HG03342 (cell line): ENCODE data around the gene PRIMPOL.
"Not testable (repeated sequence)": the region's sequence is repeated elsewhere in the genome, so short reads cannot be mapped to it uniquely, and the experiment has no call there.

Source experiments
- ATAC-seq: cut with Tn5 transposase; IDR thresholded peaks from one replicate; pipeline ENCODE4 v1.9.1; 2021; ENCODE audit warnings: mild to moderate bottlenecking, moderate library complexity; ENCODE audit not compliant: unreplicated experiment

PRIMPOL gene

GRCh38 chr4:184636897-184637296 is 12.6 kb upstream of the PRIMPOL start:
- ATAC-seq, result no peak

DNA sequence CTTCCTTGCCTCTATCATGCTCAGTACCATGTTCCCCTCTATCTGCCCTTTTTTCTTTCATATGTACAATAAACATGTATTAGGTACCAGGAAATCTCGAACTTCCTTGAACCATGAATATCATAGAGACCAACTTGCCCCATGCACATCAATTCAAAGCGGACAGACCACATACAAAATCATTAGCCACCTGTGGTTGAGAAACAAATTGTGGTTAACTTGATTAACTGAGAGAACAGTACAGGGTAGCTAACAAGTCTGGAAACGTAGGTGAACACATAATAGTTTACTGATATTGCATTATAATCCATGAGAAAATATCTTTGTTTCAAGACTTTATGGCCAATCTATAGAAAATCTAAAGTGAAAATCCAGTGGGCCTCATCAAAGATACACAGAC is 8.5 kb upstream of the PRIMPOL start:
- no peak for ATAC-seq

- no peak for ATAC-seq
Observed at GRCh38 chr4:184641451-184641850, 8.1 kb upstream of the PRIMPOL start.

DNA sequence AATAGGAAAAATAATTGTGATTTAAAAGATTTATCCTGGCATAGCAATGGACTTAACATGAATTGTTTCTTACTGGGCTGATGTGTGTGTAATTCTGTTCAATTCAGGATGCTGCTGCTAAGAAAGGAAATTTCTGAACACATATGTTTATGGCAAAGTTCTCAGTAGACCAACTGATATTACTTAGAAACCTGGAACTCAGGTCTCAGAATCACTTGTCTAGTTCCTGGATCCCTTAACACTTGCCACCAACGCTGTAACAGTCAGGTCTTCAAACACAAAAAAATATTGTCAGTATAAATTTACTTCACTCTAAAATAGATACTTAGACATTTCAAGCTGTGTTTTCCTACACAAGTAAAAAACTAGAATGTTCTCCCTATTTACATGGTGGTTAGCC is 5.8 kb upstream of the PRIMPOL start:
- ATAC-seq, result no peak

GRCh38 chr4:184644553-184645307 is 4.8 kb upstream of the PRIMPOL start:
- no peak for ATAC-seq

DNA sequence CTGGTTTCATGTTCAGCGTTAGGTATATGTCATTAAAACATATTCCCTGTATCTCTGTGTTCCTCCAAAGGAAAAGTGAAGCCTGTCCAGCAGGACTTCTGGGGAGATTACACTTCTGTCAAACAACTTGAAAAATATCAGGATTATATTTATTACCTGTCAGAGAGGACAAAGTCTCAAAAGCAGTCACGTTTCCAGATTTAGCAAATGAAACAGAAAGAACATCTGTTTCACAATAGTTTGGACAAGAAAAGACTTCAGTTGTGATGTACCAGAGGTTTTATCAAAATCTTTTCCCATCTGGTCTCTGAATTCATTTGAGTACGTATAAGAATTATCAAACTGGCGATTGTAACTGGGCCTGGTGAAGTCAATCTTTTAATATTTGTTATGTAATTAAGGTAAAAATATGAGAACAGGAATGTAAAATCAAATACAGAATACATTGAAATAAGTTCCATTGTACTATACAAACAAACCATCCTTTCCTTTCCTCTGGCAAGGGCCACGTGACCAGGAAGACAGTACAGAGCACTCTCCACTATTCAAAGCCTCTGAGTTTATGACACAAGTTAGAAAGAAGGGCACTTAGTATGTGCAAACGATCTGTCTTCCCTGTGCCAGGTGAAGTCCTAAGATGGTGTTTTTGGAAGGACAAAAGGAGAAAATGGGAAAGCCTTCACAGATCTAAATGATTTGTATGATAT is 3.5 kb upstream of the PRIMPOL start:
- ATAC-seq, result no peak

DNA sequence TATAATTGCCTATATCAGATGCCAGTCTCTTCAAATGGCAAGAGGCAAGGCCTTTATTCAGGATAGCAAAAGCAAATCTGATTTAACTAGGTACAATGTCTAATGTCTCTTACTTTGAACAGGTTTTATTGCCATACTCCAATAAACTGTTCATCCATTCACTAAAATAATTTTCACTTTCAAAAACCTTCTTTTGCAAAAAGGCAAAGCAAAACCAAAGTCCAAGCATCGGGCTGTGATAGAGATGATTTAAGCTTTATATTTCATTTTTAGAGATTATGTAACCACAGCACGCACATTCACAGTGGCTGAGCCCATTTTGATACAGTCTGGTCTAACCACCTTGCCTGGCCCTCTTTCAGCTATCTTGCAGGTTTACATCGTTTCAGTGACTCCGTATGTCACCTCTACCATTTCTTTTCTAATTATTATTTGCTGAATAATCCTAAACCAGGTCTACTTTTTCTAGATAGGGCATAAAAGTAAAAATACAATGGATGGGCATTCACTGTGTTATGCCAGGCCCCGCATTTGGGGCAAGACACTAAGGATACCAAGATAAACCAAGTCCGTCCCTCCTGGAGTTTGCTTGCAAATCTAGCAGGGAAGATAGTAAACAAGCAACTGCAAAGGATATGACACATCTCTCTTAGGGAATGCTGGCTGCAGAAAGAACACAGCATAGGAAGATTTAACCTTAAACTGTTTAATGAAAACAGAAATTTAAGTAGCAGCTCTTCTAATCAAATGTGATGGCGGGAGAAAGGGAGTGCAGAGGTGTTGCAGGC is 2.1 kb upstream of the PRIMPOL start:
- no peak for ATAC-seq

GRCh38 chr4:184648054-184648312 is 1.6 kb upstream of the PRIMPOL start:
- ATAC-seq, result no peak

DNA sequence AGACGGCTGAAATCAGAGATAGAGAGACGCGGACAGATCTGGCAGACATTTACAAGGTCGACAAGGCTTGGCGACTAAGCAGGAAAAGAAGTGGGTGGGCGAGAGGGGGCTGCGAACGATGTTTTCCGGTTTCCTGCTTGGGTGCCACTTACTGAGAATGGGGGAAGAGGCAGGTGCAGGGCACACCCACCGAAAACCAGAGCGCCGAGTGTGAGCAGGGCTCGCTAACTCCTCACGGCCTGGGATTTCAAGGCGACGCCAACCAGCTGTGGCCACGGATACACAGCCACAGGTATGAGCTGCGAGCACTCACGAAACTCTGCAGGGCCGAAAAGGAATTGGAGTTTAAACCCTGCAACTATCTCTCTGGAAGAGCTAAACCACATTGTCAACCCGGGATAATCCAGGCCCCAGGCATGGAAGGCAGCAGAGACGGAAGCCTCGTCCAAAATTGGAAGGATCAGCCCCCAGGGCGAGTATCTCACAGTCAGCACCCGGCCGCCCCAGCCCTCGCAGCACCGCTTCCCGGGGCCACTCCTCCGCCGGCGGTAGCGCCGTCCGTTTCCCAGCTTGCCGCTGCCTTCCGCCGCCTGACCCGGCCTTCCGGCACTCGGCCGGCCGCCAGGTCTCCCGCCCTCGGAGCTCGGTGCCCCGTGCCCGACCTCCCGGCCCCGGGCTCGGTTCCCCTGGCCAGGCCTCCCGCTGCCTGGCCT is 1.1 kb upstream of the PRIMPOL start:
- peak; percentile 18 for ATAC-seq

GRCh38 chr4:184649971-184650855 is 675 bp downstream of the PRIMPOL start:
- peak; percentile 4 for ATAC-seq

DNA sequence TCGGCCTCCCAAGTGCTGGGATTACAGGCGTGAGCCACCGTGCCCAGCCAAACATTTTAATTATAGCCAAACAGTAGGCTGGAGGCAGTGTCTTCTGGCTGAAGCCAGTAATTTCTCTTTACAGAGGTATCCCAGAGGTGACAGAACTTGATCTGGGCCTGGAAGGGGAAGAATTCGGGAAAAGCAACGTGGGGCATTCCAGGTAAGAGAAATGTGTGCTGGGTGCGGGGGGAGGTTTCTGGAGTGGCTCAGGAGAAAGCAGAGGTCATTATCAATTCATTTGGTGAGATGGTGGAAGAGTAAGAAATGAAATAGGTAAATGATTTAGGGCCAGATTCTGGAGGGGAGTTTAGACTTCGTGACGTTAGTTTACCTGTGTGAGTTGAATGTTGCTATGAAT is 2.4 kb downstream of the PRIMPOL start:
- no peak for ATAC-seq

DNA sequence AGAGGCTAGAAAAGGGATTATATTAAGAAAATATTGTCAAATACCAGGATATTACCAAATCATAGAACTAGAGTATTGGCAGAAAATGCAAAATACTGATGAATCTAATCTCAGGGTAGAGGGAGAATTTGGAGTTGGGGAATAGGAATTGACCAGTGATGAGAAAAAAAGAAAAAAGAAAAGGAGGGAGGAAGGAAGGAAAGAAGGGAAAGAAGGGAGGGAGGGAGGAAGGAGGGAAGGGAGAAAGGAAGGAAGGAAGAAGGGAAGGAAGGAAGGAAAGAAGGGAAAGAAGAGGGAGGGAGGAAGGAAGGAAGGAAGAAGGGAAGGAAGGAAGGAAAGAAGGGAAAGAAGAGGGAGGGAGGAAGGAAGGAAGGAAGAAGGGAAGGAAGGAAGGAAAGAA is 3.1 kb downstream of the PRIMPOL start:
- not testable (repeated sequence) for ATAC-seq

- no peak for ATAC-seq
Observed at GRCh38 chr4:184653650-184654049, 4.1 kb downstream of the PRIMPOL start.

- no peak for ATAC-seq
Observed at GRCh38 chr4:184655889-184656869, 6.6 kb downstream of the PRIMPOL start.

DNA sequence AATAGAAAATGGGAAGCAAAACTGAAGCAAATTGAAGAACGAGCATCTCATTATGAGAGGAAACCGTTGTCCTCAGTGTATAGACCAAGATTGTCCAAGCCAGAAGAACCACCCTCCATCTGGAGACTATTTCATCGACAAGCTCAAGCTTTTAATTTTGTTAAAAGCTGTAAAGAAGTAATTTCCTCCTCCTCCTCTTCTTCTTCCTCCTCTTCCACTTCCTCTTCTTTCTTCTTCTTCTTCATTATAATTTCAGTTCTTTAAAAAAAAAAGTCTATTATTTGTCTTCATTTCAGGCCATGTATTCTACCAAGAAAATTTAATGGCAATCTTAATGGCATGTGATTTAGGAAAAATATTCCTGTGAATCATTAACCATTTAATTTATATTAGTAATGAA is 7.6 kb downstream of the PRIMPOL start:
- ATAC-seq, result no peak

DNA sequence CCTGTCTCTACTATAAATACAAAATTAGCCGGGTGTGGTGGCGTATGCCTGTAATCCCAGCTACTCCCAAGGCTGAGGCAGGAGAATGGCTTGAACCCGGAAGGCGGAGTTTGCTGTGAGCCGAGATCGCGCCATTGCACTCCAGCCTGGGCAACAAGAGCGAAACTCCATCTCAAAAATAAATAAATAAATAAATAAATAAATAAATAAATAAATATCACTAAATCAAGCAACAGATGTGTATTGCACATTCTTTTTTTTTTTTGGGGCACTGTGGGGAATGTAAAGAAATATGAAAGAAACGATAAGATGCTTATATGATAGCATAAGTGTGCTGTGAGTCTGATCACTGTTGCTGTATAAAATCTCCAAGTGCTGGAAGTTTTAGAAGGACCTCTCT is 8.3 kb downstream of the PRIMPOL start:
- not testable (repeated sequence) for ATAC-seq

GRCh38 chr4:184660978-184661377 is 11.4 kb downstream of the PRIMPOL start:
- no peak for ATAC-seq

GRCh38 chr4:184662236-184662635 is 12.7 kb downstream of the PRIMPOL start:
- ATAC-seq, result no peak
